Esophagus squamous epithelium (tissue), 4 donors: ENCODE results near the gene MEIS3.
"Not testable (repeated sequence)": the region's sequence is repeated elsewhere in the genome, so short reads cannot be mapped to it uniquely, and the experiment has no call there.

Source experiments
- CTCF ChIP-seq, 6 experiments: fragments of 450-650 bp in 4 of 6; fragments of 200-600 bp in 2 of 6; sonication (generic) in 2 of 6; IDR thresholded peaks; one replicate each; pipeline ENCODE4 v1.5.1; 2016 to 2019; ENCODE audit warnings: antibody characterized with exemption in 6 of 6, mild to moderate bottlenecking in 4 of 6, moderate library complexity in 4 of 6
- POLR2A ChIP-seq, 4 donors: fragments of 450-650 bp; IDR thresholded peaks; one replicate each; pipeline ENCODE4 v1.6.1; 2017; ENCODE audit warnings: antibody characterized with exemption in 4 of 4, mild to moderate bottlenecking in 4 of 4, moderate library complexity in 3 of 4

GRCh38 chr19:47365455-47365854, 53.9 kb downstream of the MEIS3 start:
- not testable (repeated sequence) for TF ChIP-seq CTCF, POLR2A (IDR thresholded peaks at IDR 0.05)
